CD14-positive monocyte (primary cell): ENCODE results near the gene RHOT2. TPM values are rescaled to one million over a fixed set of nuclear protein-coding genes. Genes with fewer than 3 reads are reported as not detected.

ENCODE experiments used
- DNase-seq, 3 donors: peaks; one replicate each; pipeline ENCODE4 v3.0.0-alpha.2; 2011 to 2022
- H2AFZ ChIP-seq: 2 replicates; pipeline ENCODE4 v1.6.0; 2012; ENCODE audit warnings: mild to moderate bottlenecking, low read depth, low read length, inconsistent platforms; ENCODE audit not compliant: insufficient read depth, poor library complexity, severe bottlenecking
- H3K27ac ChIP-seq, 2 donors: 1 replicate in 1 of 2; 2 replicates in 1 of 2; pipeline ENCODE4 v1.5.1; 2012 to 2013; ENCODE audit warnings: low read length in 2 of 2, control low read depth in 1 of 2, inconsistent platforms in 1 of 2, low read depth in 1 of 2, mild to moderate bottlenecking in 1 of 2
- H3K27me3 ChIP-seq, 2 donors: one replicate each; pipeline versions ENCODE4 v1.6.0 to v1.6.1; 2011 to 2013; ENCODE audit warnings: low read length in 2 of 2; ENCODE audit not compliant: control insufficient read depth in 2 of 2, insufficient read depth in 2 of 2
- H3K36me3 ChIP-seq, 2 donors: replicated peaks in 1 of 2; 1 replicate in 1 of 2; 2 replicates in 1 of 2; pipeline versions ENCODE4 v1.5.1 to v1.6.1; 2012 to 2013; ENCODE audit warnings: low read length in 2 of 2, control low read depth in 1 of 2, inconsistent platforms in 1 of 2, mild to moderate bottlenecking in 1 of 2; ENCODE audit not compliant: insufficient read depth in 2 of 2, control insufficient read depth in 1 of 2
- H3K4me1 ChIP-seq, 2 donors: 1 replicate in 1 of 2; 2 replicates in 1 of 2; pipeline versions ENCODE4 v1.5.1 to v1.6.1; 2012 to 2013; ENCODE audit warnings: low read length in 2 of 2, control low read depth in 1 of 2, inconsistent platforms in 1 of 2, mild to moderate bottlenecking in 1 of 2, moderate library complexity in 1 of 2; ENCODE audit not compliant: insufficient read depth in 2 of 2, control insufficient read depth in 1 of 2
- H3K4me2 ChIP-seq: replicated peaks from 2 replicates; pipeline ENCODE3; 2012; ENCODE audit warnings: low read length, moderate library complexity, mild to moderate bottlenecking; ENCODE audit not compliant: poor library complexity, severe bottlenecking; ENCODE audit errors: extremely low read depth
- H3K4me3 ChIP-seq, 3 experiments: fragments of 200-600 bp in 1 of 3; sonication (generic) in 1 of 3; replicated peaks in 1 of 3; 1 replicate in 2 of 3; 2 replicates in 1 of 3; pipeline ENCODE4 v1.5.1; 2011 to 2013; ENCODE audit warnings: low read length in 3 of 3, mild to moderate bottlenecking in 3 of 3, control low read depth in 2 of 3, low read depth in 2 of 3, inconsistent platforms in 1 of 3, moderate library complexity in 1 of 3
- H3K79me2 ChIP-seq: 2 replicates; pipeline ENCODE4 v1.6.0; 2012; ENCODE audit warnings: mild to moderate bottlenecking, control low read depth, inconsistent platforms, low read length, moderate library complexity; ENCODE audit not compliant: insufficient read depth
- H3K9ac ChIP-seq: 2 replicates; pipeline ENCODE4 v1.6.0; 2017; ENCODE audit warnings: low read length, mild to moderate bottlenecking; ENCODE audit not compliant: insufficient read depth, poor library complexity, severe bottlenecking
- H3K9me3 ChIP-seq, 2 donors: replicated peaks in 1 of 2; 1 replicate in 1 of 2; 2 replicates in 1 of 2; pipeline versions ENCODE4 v1.5.1 to v1.6.1; 2012 to 2013; ENCODE audit warnings: low read length in 2 of 2, control low read depth in 1 of 2; ENCODE audit not compliant: control insufficient read depth in 1 of 2, insufficient read depth in 1 of 2
- H4K20me1 ChIP-seq: 2 replicates; pipeline ENCODE4 v1.6.0; 2012; ENCODE audit warnings: mild to moderate bottlenecking, low read length, control low read depth, moderate library complexity; ENCODE audit not compliant: insufficient read depth
- H3K27ac Mint-ChIP-seq, 7 donors: one replicate each; pipeline ENCODE4 v1.8.0; 2020; ENCODE audit warnings: mild to moderate bottlenecking in 7 of 7, mixed read lengths in 7 of 7, moderate library complexity in 6 of 7, inconsistent platforms in 2 of 7
- H3K27me3 Mint-ChIP-seq, 3 donors: one replicate each; pipeline ENCODE4 v1.8.0; 2021 to 2022; ENCODE audit warnings: low read depth in 3 of 3, mild to moderate bottlenecking in 3 of 3, mixed read lengths in 3 of 3, moderate library complexity in 3 of 3, inconsistent platforms in 1 of 3
- H3K36me3 Mint-ChIP-seq, 2 donors: one replicate each; pipeline ENCODE4 v1.8.0; 2020; ENCODE audit warnings: mixed read lengths in 2 of 2, inconsistent platforms in 1 of 2, mild to moderate bottlenecking in 1 of 2
- H3K4me1 Mint-ChIP-seq: one replicate; pipeline ENCODE4 v1.8.0; 2020; ENCODE audit warnings: mild to moderate bottlenecking, mixed read lengths
- H3K4me3 Mint-ChIP-seq, 2 donors: one replicate each; pipeline ENCODE4 v1.8.0; 2020; ENCODE audit warnings: mild to moderate bottlenecking in 2 of 2, mixed read lengths in 2 of 2, moderate library complexity in 1 of 2
- H3K9me3 Mint-ChIP-seq, 7 donors: one replicate each; pipeline ENCODE4 v1.8.0; 2020 to 2022; ENCODE audit warnings: mixed read lengths in 7 of 7, mild to moderate bottlenecking in 6 of 7, moderate library complexity in 6 of 7, inconsistent platforms in 2 of 7
- CTCF ChIP-seq: fragments of 200-600 bp; IDR thresholded peaks from one replicate; pipeline ENCODE4 v1.8.0; 2022; ENCODE audit warnings: antibody characterized with exemption, mild to moderate bottlenecking
- WGBS: methylation state at CpG from one replicate; pipeline ENCODE4 v1.1.5; 2013; ENCODE audit warnings: missing lambda C conversion rate; ENCODE audit not compliant: insufficient coverage; 5-methylcytosine and 5-hydroxymethylcytosine counted together
- intact Hi-C, 2 donors: fragments of 100-400 bp; cut with micrococcal nuclease; formaldehyde crosslinking; loops; one replicate each; pipeline versions ENCODE4 v1.15.0 to v1.15.1; 2023
- polyA plus RNA-seq, 3 donors: library from polyadenylated mRNA; depleted of rRNA in 1 of 3; unstranded in 2 of 3; stranded (reverse) in 1 of 3; fragments of 300-500 nt in 2 of 3; fragments of >200 nt in 1 of 3; fragmentation: Illumina TruSeq in 2 of 3; gene quantifications; 1 replicate in 2 of 3; 2 replicates in 1 of 3; pipeline ENCODE4 v1.2.3, GENCODE V29; 2012 to 2021

RHOT2 gene
- polyA plus RNA-seq, 3 donors = 25.4 to 276 (median 26.3) TPM

GRCh38 chr16:654034-654433, 13.9 kb upstream of the RHOT2 start:
- Histone ChIP-seq H3K4me3 (no peak overlapping the region), H3K27me3 (no peaks in the 10 kb centered on the region), H3K9me3 (no peaks in the 10 kb centered on the region), H4K20me1 (no peaks in the 10 kb centered on the region), H3K4me1 (peaks cover 4 to 15% of the 10 kb centered on the region in 2 donors), H3K27ac (no peak overlapping the region), H3K79me2 (no peaks in the 10 kb centered on the region), H3K9ac (no peak overlapping the region), H2AFZ (no peak overlapping the region), H3K4me2 (no peak overlapping the region), H3K36me3 (no peaks in the 10 kb centered on the region)
- H3K4me1 Mint-ChIP-seq = peaks cover 5% of the 10 kb centered on the region
- no peaks in the 10 kb centered on the region for H3K9me3 Mint-ChIP-seq
- intact Hi-C loops = loop anchor here in 1 of 2 donors (5.0 kb wide), 1 partner anchor 72 kb away; no protein-coding TSS in a partner anchor
- no peak for TF ChIP-seq CTCF
- no peak for DNase-seq
- H3K27ac Mint-ChIP-seq = peak overlapping the region in 2 of 7 donors; percentile 8 to 52
- H3K27me3 Mint-ChIP-seq = peaks cover 0 to 3% (median 2%) of the 10 kb centered on the region in 3 donors
- H3K36me3 Mint-ChIP-seq = peaks cover 0 to 9% of the 10 kb centered on the region in 2 donors
- H3K4me3 Mint-ChIP-seq = no peak overlapping the region
- 92% methylated on average over 7 of the region's 12 CpGs for WGBS

GRCh38 chr16:657487-657886, 10.4 kb upstream of the RHOT2 start:
- peaks cover 11 to 16% of the 10 kb centered on the region in 2 donors for H3K4me1 ChIP-seq
- Mint-ChIP-seq H3K27ac (no peak overlapping the region), H3K36me3 (peaks cover 0 to 9% of the 10 kb centered on the region in 2 donors), H3K9me3 (no peaks in the 10 kb centered on the region), H3K4me3 (no peak overlapping the region), H3K27me3 (peaks cover 0 to 3% (median 0%) of the 10 kb centered on the region in 3 donors), H3K4me1 (peaks cover 10% of the 10 kb centered on the region)
- H3K79me2 ChIP-seq = no peaks in the 10 kb centered on the region
- no peaks in the 10 kb centered on the region for H3K27me3 ChIP-seq
- no peak for TF ChIP-seq CTCF
- no peak overlapping the region for H3K9ac ChIP-seq
- no peaks in the 10 kb centered on the region for H3K9me3 ChIP-seq
- H4K20me1 ChIP-seq = no peaks in the 10 kb centered on the region
- WGBS = 98% methylated on average over 22 of the region's 22 CpGs
- DNase-seq = no peak
- H2AFZ ChIP-seq = no peak overlapping the region
- intact Hi-C loops = no loop called here
- H3K4me2 ChIP-seq = no peak overlapping the region
- H3K27ac ChIP-seq = no peak overlapping the region
- no peaks in the 10 kb centered on the region for H3K36me3 ChIP-seq
- H3K4me3 ChIP-seq = no peak overlapping the region
